Stimulated activated CD4-positive, alpha-beta T cell treated with anti-CD3 and anti-CD28 coated beads, Interleukin-4, amount 100 ng/mL, for 24 hours (primary cell): ENCODE data around the gene NEK4.
"Not testable (repeated sequence)": the region's sequence is repeated elsewhere in the genome, so short reads cannot be mapped to it uniquely, and the experiment has no call there.

Source experiments
- DNase-seq: peaks from one replicate; pipeline ENCODE4 v3.0.0-alpha.2; 2020

The NEK4 gene

DNA sequence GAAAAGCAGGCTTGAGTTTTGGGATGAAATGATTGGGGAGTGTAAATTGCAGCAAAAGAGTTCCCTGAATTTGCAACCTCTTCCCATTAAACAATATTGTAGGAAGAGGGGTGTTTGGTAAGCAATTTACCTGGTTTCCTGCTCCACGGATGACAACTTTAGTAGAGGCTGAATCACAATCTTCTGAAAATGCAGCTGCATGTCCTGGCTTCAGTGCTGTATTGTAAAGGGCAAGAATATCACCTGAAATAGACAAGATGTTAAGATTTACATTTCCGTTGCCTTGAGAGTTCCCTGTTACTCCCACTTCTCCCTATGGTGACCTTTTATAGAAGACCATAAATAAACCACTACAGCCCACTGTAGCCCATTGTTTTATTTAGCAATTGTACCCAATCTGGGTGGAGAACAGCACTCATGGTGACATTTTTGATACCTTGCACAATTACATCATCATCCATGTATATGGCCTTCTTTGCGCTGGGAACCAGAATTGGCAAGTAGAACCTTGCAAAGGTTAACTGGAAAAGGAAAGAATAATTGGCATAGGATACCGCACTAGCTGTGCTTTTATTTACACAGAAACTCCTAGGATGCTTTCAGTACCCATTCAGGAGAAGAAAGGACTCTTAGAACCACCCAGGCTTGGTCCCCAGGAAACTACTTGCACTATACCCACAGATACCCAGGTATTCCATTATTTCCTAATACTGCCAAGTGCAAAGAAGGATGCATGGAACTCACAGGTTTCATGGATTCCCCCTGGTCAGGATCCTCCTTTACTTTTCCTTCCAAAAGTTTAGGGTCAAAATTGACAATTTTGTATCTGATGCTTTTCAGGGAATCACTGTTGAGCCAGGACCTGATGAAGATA is 74.7 kb downstream of the NEK4 start:
- no peak for DNase-seq

DNA sequence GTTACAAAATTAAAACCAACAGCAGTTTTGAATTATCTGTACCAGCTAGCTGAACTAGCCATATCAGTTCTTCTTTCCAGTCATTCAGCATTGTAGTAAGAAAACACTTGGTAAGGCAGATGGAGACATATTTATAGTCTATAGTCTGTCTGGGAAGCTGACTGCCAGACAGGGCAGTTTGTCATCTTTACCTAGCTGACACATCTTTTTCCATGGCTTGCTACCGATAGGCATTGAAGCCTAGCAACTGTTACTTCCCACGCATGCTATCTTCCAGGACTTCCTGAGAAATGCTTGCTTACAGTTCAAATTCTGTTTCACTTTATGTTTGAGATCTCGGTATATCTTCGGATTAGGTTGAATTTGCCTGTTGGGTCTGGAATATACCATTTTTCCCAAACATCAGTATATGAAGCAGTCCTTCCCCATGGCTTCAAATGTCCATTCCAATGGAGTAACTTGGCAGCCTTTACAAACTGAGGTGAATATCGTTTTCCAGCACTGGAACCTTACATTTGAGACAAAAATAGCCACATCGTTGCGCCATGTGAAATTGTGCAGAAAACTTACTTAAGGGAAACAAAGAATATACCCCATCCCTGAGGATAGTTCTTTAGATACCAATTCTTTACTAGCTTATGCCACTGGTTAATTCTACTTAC is 76.1 kb downstream of the NEK4 start:
- no peak for DNase-seq

DNA sequence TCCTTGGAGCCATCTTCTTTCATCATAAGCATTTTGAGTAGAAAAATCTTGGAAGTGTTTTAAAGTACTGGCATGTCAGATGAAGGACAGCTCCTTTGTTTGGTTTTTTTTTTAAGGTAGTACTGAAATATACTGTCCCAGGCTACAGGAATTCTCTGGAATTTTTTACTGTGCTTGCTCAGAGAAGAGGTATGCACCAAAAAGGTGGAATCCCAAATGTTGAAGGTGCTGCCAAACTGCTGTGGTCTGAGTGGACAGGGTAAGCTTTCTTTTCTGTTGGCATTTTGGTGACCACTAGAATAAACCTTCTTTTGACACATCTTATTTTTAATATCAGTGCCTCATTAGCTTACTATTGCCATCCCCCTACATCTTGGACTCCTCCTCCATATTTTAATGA is 77.7 kb downstream of the NEK4 start:
- DNase-seq = no peak

DNA sequence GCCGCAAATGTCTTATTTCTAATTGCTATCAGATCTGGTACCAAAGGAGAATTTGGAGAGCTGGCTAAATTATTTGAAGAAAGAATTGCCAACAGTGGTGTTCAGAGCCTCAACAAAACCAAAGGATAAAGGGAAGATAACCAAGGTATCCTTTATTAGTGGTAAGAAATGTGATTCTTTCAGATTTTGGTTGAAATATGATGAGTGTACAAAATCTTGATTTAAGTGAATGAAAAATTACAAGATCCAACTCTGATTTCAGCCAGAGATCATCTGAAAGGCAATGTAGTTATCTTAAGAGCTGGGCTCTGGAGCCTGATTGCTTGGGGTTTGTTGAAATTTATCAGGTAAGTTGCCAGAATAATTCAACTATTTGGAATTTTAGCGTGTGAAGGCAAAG is 80.2 kb downstream of the NEK4 start:
- no peak for DNase-seq

DNA sequence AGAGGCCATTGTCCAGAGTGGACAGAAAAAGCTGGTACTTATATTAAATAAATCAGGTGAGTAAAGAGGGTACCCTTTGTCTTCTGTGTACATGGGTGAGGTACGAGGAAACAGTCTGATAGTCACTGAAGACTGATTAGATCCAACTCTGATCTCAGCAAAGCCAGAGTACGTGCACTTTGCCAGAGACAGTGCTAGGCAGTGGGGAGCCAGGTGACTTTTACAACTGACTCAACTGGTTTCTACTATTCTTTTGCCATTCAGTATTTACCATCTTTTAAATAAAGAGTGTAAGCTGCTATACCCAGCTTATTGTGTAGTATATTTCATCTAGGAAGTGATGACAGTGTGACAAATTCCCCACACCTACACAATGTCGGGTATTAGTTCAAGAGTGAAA is 81.6 kb downstream of the NEK4 start:
- DNase-seq = no peak

DNA sequence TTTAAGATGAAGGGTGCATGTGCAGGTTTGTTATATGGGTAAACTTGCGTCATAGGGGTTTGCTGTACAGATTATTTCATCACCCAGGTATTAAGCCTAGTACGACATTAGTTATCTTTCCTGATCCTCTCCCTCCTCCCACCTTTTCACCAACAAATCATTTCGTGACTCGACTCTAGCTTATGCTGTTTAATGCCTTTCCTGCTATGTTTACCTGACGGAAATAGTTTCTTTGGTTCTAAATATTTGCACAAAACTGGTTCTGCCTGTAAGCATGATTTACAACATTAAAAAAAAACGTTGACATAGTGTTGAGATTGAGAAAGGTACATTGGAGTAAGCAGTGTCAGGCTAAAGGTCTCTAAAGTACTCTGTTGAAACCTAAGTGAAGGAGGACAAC is 82.5 kb downstream of the NEK4 start:
- DNase-seq = no peak

DNA sequence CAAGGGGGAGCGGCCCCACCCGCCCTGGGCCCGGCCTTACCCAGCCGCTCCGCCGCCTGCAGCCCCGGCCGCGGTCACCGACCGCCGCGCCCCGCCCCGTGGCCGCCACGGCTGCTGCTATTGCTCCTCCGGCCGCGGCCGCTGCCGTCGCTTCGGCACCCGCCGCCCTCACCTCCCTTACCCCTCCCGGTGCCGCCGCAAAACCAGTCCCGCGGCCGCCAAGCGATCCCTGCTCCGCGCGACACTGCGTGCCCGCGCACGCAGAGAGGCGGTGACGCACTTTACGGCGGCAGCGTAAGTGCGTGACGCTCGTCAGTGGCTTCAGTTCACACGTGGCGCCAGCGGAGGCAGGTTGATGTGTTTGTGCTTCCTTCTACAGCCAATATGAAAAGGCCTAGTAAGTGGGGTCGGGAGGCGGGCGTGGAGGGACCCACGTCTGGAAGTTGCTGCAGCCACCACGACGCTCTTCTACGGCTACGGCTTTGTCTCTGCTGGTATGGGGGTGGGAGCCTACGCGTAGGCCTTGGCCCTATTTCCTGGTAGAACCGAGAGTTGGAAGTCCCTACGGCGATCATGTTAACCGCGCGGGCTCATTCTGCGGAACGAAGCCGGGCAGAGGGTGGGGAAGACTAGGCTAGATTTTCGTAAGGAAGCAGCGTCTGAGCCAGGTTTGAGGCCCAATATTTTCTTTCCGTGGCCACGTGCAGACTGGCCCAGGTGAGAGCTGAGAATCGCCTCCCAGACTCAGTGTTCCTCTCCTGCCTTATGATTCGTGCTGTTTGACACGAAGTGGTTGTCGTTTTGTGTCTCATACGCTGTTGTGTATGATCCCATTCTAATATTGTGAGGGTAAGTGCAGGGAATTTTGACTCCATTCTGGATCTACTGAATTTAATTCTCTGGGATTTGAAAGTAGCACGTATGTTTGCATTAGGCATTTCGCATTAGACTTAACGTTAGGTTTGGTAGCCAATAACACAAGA is 84.7 kb downstream of the NEK4 start, which contains the start of the genes GNL3 and PBRM1:
Gene GNL3 (plus strand): TSS at position 324 of the 983 bp plus-strand sequence. CDS start 61 bp downstream, at position 385.
Gene PBRM1 (minus strand): TSS at position 205 of the 983 bp plus-strand sequence.
- DNase-seq = peak; percentile 93

DNA sequence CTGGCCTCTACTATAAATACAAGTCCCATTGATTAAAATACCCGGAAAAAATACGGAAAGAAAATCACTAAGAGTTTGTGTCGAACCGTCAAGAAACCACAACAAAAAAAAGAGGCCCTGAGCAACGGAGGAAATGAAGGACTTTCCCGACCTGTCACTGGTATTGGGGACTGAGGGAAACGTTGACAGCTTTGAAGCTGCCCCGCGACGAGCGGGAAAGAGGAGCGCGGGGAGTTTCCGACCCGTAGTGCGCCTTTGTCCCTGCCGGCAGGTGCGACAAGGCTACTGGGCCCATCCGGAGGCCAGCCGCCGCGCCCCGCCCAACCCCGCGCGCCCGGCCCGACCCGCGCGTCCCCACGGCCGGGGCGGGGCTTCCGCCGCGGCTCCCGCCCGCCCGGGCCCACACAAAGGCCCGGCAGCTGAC is 85.4 kb downstream of the NEK4 start:
- DNase-seq = peak; percentile 82

DNA sequence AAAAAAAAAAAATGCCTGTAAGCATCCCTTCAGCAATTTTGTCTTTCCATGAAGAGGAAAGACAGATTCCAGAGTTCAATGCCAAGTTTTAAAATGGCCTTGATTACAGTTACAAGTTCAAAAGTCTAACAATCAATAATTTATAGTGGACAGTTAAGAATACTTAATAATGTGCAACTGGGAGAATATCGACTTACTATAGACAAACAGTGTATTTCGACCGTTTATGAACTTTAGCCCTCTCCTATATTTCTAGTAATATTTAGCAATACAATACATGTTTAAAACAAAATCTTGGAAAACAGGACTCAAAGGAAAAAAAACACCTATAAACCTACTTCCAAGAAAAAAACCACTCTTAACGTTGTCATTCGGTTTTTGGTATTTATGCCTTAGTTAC is 86.6 kb downstream of the NEK4 start:
- DNase-seq = no peak

DNA sequence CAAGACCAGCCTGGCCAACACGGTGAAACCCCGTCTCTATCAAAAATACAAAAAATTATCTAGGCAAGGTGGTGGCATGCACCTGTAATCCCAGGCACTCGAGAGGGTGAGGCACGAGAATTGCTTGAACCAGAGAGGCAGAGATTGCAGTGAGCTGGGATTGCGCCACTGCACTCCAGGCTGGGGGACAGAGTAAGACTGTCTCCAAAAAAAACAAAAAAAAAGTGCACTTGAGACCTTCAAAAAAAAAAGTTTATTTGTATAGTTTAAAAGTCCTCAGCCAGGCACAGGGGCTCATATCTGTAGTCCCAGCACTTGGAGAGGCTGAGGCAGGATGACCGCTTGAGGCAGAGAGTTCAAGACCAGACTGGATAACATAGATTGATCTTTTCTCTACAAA is 87.1 kb downstream of the NEK4 start:
- DNase-seq = no peak

DNA sequence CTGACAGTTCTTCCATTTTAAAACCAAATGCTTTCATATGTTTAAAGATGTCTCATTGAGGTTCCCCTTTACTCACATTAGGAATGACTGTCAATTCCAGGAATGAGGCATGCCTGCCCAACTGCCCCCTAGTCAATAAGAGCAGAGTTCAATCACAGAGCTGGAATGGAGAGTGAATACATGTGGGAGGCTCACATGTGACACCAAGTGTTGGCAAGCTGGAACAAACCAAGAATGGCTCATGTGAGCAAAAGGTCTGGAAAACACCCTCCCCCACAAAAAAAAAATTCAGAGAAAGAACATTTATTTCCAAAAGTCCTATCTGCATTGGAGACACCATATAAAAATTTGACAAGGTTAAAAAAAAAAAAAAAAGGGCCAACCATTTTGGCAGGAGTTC is 88.7 kb downstream of the NEK4 start:
- peak; percentile 66 for DNase-seq

DNA sequence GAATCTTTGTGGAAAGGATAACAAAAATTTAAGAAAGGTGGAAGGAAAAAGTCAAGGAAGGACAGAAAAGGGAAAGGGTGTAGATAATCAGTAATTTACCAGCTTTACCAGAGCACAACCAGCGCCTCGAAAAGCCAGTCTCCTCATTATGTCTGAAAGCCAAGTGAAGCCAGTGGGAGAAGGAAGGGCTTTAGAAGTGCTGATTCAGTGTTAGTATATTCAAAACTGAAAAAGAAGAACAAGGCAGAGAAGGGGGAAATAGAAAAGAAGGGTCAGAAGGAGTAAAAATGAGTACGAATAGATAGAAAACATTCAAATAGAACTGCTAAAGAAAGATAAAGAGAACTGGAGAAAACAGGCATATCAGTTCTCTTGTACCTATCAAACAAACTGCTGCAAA is 89.1 kb downstream of the NEK4 start:
- DNase-seq = no peak

DNA sequence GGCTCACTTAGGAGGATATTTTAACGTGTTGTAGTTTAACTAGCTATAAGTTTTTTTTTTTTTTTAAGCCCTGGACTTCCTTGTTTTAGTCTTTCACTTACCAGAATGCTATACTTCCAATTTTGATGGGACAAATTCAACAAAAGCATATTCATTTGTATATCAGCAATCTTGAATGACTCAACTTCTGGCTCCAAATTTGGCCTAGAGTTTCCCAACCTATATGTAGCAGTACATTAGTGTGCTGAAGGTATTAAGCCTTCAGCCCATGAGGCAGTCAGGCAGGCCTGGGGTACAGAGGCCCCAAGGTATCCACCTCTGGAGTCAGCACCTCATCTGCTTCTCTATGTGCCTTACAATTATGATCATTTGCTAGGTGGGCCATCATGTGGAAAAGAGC is 90.9 kb downstream of the NEK4 start:
- DNase-seq = no peak

DNA sequence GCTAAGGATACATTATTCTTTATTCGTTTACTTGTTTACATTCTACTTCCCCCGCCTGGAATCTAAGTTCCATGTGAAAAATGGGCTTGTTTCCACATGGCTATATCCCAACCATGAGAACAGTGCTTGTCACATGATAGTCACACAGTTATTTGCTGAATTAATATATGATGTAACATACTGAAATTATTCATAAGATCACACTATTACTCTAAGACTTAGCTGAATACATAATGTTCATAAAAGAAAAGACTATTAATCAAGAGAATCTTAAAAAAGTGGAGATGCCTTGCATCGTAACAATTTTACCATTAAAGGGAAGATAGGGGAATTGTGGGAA is 91.6 kb downstream of the NEK4 start:
- no peak for DNase-seq

DNA sequence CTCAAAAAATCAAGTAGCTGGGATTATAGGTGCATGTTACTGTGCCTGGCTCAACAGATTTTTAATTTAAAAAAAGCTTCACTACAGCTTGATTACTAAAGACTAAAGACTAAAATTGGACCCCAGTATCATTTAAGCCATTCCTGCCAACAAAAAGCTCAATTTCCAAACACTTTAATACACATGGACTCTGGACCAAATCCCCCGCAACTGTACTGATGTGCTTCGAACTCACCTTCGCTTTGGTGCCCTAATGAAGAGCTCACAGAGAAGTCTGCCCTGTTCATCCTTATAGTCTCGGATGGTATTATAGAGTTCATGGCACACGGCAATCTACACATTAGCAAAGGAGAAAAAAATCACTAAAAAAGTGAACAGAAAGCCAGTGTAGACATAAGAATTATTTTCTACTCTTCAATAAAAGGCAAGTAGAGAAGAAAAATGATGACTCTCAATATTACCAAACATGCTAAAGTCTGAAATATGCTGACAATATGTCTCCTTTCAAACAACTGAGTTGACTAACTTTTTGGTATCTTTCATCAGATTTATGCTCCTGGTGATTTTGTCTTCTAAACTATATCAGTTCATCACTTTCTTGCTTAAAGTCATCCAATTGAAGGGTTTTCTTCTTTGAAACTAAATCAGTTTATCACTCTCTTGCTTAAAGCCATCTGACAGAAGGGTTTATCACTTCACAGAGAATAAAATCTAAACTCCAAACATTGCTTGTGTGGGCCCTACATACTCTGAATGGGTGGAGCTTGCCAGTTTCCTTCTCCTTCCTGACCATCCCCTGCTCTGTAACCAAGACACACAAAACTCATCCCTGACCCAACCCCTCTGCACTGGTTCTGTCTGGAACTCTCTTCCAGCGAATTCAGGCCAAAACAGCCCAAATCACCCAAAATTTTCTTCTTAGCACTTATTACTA is 92.2 kb downstream of the NEK4 start:
- no peak for DNase-seq

DNA sequence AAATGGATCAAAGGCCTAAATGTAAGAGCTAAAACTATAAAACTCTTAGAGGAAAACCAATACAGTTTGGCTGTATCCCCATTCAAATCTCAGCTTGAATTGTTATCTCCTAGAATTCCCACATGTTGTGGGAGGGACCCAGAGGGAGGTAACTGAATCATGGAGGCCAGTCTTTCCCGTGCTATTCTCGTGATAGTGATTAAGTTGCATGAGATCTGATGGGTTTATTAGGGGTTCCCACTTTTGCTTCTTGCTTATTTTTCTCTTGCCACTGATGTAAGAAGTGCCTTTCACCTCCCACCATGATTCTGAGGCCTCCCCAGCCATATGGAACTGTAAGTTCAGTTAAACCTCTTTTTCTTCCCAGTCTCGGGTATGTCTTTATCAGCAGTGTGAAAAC is 94.5 kb downstream of the NEK4 start:
- DNase-seq = not testable (repeated sequence)

DNA sequence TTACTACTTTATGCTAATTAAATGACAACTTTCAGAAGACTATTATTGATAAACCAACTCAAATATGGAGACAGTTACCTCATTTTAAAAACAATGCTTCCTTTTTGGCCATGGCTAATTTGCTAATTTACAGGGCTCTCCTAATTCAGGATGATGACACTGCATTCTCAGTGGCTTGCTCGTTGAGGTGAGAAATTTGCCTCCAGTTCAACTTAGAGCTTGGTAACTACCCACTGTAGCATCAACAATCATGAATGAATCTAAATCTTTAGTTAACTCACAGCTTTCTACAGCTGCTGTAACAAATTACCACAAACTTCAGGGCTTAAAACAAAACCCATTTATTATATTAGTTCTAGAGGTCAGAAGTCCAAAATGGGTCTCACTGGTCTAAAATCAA is 99.1 kb downstream of the NEK4 start:
- DNase-seq = no peak

DNA sequence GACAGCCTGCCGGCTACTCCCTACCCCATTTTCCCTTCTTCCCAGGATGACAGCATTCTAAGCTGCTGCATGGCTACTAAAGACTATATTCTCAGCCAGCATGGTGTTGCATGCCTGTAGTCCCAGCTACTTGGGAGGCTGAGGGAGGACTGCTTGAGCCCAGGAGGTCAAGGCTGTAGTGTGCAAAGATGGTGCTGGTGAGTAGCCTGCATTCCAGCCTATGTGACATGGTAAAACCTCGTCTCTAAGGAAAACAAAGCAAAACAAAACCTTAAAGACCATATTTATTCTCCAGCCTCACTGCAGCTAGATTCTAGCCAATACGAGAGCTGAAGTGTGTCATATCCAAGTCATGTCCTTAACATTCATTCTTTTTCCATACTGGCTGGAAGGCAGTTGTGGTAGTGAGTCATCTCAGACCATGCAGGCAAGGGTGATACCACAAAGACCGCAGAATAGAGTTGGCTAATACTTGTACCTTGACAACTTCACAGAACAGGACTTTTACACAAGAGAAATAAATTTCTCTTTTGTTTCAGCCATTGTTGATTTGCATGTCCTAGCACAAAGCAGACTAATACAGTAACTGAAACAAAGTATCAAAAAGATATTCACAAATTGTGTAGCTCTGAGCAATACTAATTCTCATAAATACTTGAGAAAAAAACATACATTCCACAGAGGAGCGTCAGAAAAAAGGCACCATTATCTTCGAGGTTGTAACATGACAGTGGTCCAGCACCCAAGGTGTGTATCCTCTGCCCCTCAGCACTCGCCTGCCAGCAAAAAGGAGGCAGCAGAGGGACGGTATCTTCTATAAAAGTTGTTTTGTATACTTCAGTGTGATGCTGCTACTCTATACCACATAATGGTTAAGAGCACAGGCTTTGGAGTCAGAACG is 99.9 kb downstream of the NEK4 start:
- DNase-seq = peak; percentile 64

DNA sequence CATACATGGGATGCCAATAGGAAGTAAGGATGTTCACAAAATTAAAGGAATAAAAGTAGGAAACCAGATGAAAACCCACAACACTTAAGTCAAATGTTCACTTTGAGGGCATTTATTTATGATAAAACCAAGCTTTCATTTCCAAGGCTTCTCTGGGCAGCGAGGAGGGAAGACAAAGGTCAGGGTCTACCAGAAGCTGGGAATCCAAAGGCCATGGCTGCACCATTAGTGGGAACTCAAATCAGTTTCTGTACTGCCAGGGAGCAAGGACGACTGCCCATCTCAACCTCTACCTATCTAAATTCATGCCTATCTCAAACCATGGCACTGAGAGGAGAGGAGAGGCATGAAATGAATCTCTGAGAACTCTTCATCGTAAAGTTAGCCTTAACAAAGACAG is 107.6 kb downstream of the NEK4 start:
- no peak for DNase-seq

DNA sequence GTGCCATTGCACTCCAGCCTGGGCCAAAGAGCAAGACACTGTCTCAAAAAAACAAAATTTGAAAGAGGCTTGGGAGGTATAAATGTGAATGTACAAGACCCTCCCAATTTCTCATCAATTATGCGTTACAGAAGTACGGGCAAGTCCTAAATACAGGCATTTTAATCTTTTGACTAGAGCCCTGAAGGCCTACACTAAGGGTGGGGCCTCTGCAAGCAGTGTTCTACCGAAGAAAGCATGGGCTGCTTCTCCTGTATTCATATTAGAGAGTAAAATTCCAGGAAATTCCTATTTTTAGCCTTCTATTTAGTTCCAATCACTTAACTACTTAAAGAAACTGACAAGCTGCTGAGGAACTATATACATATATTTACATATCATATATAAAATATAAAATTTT is 110.7 kb downstream of the NEK4 start:
- no peak for DNase-seq
